Fibroblast of villous mesenchyme (primary cell): Measurements from ENCODE around the gene PRRT1. TPM values are rescaled to one million over a fixed set of nuclear protein-coding genes. Genes with fewer than 3 reads are reported as not detected.

Experiments
- DNase-seq: peaks from one replicate; pipeline ENCODE4 v3.0.0-alpha.2; 2010; ENCODE audit warnings: low read depth
- H3K4me3 ChIP-seq: 2 replicates; pipeline ENCODE4 v1.5.1; 2011; ENCODE audit warnings: low read depth, mild to moderate bottlenecking, low read length
- total RNA-seq: library from RNA; depleted of rRNA; stranded (reverse); fragments of >200 nt; gene quantifications from 2 replicates; pipeline ENCODE4 v1.2.3, GENCODE V29; 2012
- TF ChIP-seq, protein P1 (sequence below): IDR thresholded peaks from 2 replicates; pipeline ENCODE4 v1.5.1; 2012; ENCODE audit warnings: low read depth, mild to moderate bottlenecking, low read length; ENCODE audit not compliant: insufficient read depth

PRRT1 gene
- total RNA-seq, 1 donor = under 0.01 TPM

DNA sequence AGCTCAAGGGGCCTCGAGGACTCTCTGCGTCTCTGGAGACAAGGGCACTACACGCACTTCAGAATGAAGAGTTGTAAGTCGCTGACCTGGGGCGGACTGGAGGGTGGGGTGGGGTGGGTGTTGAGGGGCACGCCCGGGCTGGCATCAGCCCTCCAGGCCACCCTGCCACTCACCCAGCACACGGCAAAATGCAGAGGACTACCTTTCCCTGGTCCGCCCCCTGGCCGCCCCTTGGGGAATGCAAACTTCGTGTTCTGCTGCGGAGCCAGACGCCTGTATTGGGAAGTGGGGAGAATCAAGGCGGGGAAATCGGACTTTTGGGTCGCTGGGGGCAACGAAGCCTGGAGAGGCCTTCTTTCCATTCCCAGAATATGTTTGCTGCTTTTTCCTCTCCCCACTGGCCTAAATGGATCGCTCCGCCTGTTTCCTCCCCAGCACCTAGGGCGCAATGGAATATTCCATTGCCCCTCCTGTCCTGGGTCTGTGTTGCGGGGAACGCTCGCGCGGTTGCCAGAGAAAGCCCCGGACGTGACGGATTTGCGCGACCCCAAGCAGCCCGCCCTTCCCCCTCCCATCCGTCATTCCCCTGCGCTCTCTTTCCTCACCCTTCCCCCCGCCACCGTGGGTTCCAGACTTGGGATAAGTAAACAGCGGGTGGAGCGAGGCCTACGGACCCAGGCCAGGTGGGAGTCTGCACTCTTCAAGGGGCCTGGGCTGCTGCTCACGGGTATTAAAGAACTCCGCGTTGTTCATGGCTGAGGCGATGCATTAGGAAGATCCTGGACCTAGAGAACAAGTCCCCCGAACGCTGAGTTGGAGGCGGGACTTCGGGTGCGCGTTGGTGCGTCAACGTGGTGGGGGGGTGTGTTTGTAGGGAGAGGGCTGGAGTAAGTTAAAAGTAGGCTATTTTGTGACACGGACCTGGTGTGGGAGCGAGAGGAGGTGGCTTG, 2.1 kb upstream of the PRRT1 start, which contains the start of gene PPT2:
Gene PPT2 (plus strand): TSS at position 578 of the 950 bp plus-strand sequence. CDS start 454 bp downstream, outside the sequence.
- peak; percentile 97 for DNase-seq
- H3K4me3 ChIP-seq = peak within 1 kb of the TSS; percentile 75
- TF ChIP-seq, protein P1, sequence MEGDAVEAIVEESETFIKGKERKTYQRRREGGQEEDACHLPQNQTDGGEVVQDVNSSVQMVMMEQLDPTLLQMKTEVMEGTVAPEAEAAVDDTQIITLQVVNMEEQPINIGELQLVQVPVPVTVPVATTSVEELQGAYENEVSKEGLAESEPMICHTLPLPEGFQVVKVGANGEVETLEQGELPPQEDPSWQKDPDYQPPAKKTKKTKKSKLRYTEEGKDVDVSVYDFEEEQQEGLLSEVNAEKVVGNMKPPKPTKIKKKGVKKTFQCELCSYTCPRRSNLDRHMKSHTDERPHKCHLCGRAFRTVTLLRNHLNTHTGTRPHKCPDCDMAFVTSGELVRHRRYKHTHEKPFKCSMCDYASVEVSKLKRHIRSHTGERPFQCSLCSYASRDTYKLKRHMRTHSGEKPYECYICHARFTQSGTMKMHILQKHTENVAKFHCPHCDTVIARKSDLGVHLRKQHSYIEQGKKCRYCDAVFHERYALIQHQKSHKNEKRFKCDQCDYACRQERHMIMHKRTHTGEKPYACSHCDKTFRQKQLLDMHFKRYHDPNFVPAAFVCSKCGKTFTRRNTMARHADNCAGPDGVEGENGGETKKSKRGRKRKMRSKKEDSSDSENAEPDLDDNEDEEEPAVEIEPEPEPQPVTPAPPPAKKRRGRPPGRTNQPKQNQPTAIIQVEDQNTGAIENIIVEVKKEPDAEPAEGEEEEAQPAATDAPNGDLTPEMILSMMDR = peak; percentile 47

- peak; percentile 67 for DNase-seq
- H3K4me3 ChIP-seq = peak overlapping the region; percentile 75
- TF ChIP-seq, protein P1 = no peak
Observed at GRCh38 chr6:32152769-32153563, 1.2 kb upstream of the PRRT1 start.

DNA sequence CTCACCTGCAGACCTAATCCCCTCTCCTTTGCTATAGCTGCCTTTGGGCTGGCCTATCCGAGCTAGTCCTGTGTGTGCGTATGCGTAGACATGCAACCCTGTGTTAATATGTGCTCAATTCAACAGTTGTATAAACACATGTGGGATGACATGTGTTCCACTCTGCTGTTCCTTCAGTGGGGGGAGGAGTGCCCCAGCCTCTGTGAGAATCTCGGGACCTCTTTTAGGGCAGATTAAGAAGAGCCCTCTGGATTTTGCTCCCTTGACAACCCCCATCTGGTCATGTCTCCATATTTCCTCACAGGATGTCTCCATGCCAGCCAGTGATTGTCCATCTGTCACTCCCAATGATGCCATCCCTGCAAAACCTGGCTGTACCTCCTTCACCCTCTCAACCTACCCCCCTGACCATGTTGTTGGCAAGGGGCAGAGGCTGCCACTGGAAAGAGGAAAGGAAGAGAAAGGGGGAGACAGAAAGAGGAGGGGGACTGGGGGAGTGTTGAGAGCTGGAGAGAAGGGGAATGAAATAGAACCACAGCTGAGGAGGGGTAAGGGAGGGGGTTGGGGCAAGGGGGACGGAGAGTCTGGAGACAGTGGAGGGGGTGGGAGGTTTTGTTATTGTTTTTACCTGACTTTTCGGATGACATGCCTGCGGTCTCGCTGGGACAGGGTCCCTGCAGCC, 417 bp downstream of the PRRT1 start:
- TF ChIP-seq, protein P1 = no peak
- no peak for DNase-seq
- H3K4me3 ChIP-seq = peak overlapping the region; percentile 75

DNA sequence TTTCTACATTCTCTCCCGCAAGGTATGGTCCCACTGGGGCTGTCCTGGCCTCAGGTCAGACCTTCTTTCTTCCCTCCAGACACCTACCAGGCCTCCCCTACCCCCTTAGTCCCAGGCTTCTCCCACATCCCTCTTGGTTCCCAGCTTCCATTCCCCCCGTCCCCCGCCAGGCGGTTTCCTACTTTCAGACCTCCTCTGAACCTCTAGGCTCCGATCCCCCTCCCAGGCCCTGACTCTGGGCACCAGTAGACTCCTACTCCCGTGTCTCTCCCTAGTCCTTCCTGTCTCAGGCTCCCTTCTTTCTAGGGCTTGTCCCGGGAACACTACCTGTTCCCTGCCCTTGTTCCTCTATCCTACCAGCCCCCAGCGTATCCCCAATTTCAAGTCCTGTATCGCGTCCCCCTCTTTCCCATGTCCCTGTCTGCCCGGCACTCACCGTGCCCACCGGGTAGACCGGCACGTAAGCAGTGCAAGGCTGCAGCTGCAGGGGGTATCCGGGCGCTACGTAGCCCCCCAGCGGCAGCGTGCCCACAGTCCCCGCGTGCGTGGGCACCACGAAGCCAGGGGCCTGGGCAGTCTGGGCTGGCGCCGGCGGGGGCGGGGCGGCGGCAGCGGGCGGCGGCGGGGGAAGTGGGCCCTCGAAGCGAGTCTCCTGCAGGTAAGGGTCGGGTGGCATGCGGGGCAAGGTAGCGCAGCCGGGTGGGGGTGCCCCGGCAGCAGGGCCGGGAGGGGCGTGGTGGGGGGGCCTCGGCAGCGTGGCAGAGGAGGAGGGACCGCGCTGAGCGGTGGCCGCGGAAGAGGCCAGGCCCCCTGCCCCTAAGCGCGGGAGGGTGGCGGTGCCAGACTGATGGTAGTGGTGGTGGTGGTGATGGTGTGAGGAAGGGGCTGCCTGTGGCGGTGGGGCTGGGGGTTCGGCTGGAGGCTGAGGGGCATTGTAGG, 1.5 kb downstream of the PRRT1 start:
- no peak for DNase-seq
- H3K4me3 ChIP-seq = peak overlapping the region; percentile 75
- TF ChIP-seq, protein P1 = no peak

GRCh38 chr6:32149092-32149755, 2.5 kb downstream of the PRRT1 start:
- no peak overlapping the region for H3K4me3 ChIP-seq
- TF ChIP-seq, protein P1 = no peak
- no peak for DNase-seq
